ENCODE results near the gene WNT8A.

GRCh38 chr5:138037907-138038633 is 45.8 kb upstream of the WNT8A start:
- TF ChIP-seq POLR2A (IDR thresholded peaks at IDR 0.05) = no peak
- TF ChIP-seq, protein P1, sequence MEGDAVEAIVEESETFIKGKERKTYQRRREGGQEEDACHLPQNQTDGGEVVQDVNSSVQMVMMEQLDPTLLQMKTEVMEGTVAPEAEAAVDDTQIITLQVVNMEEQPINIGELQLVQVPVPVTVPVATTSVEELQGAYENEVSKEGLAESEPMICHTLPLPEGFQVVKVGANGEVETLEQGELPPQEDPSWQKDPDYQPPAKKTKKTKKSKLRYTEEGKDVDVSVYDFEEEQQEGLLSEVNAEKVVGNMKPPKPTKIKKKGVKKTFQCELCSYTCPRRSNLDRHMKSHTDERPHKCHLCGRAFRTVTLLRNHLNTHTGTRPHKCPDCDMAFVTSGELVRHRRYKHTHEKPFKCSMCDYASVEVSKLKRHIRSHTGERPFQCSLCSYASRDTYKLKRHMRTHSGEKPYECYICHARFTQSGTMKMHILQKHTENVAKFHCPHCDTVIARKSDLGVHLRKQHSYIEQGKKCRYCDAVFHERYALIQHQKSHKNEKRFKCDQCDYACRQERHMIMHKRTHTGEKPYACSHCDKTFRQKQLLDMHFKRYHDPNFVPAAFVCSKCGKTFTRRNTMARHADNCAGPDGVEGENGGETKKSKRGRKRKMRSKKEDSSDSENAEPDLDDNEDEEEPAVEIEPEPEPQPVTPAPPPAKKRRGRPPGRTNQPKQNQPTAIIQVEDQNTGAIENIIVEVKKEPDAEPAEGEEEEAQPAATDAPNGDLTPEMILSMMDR (IDR thresholded peaks at IDR 0.05) = no peak
- no peak for TF ChIP-seq POLR2AphosphoS5 (IDR thresholded peaks at IDR 0.05; ENCODE audit: insufficient read depth in 1 of 2, low read depth in 1 of 2)

All from vagina (tissue), 2 donors.